NCI-H524 (cell line): ENCODE data around the gene DERL3.

Experiments
- DNase-seq, 2 experiments: peaks; one replicate each; lab custom pipeline; 2025; lab: John Stamatoyannopoulos, UW

The DERL3 gene

DNA sequence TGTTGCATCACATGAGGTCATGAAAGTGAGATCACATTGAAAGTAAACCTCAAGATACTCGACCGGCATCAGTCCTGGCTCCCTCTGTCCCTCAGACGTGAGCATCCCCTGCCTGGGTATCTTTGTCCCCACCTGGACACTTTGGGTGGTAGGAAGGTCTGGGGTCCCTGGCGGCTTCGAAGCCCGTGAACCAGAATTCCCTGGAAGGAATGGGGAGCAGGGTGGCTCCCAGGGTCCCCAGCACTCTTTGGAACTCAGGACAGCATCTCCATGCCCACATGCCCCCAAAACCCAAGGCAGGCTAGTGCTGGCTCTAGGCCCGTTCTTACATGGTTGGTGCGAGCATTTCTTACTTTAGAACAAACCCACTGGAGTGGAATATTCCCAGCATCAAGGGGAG is 7.5 kb downstream of the DERL3 start:
- no peak for DNase-seq

- no peak for DNase-seq
Measured at GRCh38 chr22:23829845-23830372, 8.9 kb downstream of the DERL3 start.

DNA sequence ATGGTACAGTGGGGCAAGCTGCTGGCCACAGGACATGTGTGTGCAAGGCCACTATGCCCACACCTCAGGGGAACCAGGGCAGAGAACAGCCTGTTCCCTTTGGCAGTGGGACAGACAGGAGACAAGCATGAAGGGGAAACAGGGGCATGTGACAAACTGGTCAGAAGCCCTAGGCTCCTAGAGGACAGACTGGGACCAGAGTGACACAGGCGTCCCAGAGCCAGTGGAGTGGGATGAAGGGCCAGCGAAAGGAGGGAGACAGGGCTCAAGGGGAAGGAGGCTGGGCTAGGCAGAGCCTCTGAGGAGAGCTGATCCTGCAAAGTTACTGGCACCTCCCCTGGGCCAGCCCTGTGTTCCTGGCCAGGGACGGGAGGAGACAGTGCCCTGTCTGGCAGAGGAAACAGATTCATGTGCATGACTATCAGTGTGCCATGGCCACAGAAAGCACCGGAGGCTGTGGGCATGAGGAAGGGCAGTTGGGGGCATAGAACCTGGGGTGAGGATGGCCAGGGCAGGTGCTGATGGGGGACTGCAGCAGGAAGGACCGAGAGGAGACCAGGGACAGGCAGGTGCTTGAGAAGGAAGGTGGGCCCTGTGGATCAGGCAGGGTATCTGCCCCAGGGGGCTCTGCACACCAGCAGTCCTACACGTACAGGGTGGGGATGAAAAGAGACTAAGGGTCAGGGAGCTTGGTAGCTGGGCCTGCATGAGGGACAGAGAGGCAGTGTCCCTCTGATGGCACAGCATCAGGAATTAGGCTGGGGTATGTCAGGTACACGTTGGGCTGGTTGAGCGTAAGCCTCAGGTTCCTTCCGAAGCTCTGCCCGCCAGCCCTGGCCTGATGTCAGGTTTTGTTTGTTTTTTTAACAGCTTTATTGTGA is 9.8 kb downstream of the DERL3 start:
- no peak for DNase-seq

DNA sequence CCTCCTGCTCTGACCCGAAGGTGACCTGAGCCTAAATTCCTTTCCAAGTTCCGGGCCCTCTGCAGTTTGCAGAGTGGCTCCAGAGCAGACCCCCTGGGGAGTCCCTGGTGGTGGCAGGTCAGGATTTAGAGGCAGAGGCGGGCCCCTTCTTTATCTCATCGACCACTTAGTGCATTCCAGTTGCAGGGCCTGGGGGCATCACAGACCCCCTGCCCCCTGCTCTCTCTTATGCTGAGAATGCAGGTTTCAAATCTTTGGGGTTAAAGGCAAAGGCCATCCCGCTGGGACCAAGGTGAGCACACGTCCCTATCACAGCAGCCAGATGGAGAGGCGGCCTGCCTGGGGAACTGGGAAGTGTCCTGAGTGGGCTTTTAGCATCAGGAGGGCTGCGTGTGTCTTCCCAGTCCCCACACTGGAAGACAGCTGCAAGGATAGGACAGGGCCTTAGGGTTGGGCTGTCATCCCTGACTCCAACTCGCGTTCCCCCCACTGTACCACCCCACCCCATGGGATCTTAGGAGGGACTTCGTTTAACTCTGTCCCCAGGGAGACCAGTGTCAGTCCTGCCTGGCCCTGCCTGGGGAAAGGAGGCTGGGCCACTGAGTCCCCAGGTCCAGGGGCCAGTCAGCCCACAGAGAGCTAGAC is 11.3 kb downstream of the DERL3 start:
- no peak for DNase-seq

DNA sequence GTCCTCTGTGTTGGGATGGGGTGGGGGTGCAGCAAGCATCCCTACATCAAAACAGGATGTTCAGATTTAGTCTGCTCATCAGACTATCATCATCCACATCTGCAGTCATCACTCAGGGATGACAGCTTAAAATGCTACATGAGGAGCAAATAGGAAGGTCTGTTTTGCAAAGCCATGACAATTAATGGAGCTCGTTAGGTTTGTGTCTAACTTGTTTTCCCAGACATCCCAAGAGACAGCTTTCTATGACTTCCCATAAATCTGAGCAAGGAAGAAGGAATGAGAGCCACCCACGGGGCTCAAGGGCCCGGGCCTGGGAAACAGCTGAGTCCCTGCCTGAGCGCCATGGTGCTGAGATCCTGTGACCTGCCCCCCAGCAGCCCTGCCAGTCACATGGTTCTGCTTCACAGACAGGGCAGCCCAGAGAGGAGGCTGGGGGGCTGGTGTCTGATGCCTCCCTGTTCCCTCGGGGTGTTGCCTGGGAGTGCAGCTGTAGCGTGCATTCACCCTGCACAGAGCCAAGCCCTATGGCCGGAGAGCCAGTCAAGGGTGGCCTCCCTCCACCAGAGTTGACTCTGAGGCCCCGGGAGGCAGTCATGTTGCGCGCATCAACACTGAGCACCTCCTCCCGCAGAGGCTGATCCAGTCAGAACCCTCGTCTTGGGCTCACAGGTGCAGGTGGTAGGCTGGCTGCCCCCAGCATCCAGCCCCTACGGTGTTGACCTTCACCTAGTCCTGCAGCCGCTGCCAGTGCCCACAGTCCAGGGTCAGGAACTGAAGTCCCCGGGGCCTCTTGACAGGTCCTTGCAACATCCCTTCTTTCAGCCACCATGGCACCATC is 12.1 kb downstream of the DERL3 start:
- DNase-seq, result no peak

DNA sequence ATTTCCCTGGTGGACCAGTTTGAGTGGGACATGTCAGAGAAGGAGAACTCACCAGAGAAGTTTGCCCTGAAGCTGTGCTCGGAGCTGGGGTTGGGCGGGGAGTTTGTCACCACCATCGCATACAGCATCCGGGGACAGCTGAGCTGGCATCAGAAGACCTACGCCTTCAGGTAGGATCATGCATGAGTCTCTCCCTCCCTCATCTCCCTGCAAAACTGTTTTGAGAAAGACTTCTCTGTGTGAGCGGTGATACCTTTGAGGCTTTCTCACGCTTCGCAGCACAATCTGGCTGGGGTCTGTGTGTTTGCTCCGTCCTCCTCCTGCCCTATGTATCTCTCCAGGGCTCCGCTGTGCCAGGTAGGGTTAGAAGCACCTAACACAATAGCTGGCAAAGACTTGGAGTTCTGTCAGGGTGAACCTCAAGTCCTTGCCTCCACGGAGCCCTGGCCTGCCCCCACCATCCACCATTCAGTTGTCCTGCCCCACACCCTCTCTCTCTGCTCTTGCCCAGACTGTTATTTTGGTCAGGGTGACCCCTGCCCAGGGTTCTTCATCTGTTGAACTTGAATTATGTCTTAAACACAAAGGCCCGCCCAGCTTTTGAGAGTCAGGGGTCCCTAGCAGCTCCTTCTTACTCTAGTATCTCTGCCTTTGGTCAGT is 13.4 kb downstream of the DERL3 start:
- no peak for DNase-seq

DNA sequence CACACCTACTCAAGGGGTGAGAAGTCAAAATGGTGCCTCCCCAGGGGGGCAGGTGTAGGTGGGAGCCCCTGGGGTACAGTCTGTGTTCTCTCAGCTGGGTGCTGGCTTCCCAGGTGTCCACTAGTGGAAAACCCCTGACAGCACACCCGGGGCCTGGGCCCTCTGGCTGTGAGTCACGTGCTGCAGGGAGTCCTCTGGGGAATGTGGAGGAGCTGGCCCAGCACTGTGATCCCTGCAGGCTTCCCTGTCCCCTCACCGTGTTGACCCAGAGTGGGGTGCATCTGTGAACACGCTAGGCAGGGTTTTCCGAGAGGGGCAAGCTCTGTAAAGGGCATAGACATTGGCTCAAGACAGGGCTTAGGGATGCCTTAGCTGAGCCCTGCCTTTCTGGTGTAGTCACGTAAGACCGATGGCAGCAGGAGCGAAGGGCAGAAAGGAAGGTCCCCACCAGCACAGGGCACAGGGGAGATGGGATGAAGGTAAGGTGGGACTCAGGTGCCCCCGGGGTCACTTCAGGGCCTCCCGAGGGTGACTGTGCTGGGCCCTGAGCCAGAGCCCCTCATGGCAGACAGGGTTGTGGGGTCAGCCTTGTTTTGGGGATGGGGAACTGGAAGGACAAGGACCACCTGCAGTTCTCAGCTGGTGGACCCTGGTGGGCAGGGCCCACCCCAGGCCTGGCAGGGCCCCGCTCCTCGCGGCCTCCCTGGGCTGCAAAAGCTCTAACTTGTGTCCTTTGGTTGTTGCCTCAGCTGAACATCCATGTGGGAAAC is 14.1 kb downstream of the DERL3 start:
- DNase-seq, result no peak

DNA sequence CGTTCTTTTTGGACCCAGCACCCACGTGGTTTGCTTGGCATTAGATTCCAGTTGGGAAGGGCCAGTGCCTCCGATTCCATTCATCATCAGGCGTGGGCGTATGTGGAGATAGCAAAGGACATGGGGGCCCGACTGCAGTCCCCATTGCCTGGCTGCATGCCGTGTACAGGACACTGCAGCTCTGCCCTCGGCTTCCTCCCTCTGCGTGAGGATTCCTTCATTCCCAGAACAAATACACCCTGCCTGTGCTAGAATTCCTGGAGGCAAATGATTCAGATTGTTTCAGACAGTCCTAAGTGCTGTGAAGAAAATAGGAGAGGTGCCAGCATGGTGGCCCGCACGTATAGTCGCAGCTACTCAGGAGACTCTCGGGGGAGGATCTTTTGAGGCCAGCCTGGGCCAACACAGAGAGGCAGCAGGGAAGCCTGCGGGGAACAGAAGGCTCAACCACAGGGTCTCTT is 15.4 kb downstream of the DERL3 start:
- no peak for DNase-seq

DNA sequence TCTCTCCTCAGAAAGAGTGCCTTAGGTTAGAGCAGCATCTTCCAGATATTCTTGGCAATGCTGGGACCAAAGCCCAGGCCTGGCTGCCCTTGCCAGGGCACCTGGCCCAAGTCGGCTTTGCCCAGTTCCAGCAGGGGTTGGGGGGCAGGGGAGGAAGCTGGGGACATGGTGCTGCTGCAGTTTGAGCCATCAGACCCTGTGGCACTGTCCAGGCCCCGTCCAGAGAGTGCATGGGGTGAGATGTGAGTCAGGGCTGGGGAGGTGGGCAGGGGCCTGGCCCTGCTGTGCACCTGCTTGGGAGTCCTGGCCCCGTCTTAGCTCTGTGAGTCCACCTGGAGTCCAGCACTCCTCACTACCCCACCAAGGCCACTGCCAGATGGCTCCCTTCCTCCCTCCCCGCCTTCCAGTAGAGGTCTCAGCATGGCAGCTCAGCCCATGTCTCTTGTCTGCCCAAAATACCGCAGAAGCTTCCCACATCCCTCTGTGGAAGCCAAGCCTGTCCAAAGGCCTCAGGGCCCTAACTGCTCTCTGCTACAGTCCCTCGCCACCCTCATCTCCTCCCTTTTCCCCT is 16.6 kb downstream of the DERL3 start:
- no peak for DNase-seq

DNA sequence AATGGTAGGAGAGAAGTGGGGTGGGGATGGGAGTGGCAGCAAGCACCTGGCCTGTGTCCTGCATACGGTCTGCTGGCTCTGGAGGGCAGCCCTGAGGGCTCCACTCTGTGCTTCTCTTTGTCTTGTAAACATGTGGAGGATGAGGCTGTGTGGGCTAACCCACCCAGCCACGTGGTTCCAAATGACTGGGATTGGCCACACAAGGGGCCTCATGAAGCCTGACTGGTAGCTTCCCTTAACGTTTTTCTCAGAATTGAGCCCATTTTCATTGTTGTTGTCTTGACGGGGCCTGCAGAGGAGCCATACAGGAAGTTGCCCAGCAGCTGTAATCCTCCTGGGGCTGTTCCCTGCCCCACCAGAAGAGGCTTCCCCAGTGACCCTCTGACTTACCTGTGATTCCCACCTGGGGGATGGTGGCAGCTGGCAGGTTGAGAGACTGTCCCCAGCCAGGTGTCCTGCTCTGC is 18.0 kb downstream of the DERL3 start:
- DNase-seq, result no peak

DNA sequence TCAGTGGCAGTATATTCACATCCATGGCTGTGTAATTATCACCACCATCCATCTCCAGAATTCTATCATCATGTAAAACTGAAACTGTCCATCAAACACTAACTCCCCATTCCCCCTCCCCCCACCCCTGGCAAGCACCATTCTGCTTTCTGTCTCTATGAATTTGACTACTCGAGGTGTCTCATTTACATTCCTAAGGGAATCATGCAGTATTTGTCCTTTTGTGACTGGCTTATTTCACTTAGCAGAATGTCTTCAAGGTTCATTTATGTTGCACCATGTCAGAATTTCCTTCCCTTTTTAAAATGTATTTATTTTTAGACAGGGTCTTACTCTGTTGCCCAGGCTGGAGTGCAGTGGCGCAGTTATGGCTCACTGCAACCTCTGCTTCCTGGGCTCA is 20.3 kb downstream of the DERL3 start:
- DNase-seq, result no peak

- DNase-seq, result no peak
Measured at GRCh38 chr22:23817146-23817545, 21.7 kb downstream of the DERL3 start.

- peak in 1 of 2 experiments; percentile 19 for DNase-seq
Measured at GRCh38 chr22:23816156-23816976, 22.4 kb downstream of the DERL3 start.

DNA sequence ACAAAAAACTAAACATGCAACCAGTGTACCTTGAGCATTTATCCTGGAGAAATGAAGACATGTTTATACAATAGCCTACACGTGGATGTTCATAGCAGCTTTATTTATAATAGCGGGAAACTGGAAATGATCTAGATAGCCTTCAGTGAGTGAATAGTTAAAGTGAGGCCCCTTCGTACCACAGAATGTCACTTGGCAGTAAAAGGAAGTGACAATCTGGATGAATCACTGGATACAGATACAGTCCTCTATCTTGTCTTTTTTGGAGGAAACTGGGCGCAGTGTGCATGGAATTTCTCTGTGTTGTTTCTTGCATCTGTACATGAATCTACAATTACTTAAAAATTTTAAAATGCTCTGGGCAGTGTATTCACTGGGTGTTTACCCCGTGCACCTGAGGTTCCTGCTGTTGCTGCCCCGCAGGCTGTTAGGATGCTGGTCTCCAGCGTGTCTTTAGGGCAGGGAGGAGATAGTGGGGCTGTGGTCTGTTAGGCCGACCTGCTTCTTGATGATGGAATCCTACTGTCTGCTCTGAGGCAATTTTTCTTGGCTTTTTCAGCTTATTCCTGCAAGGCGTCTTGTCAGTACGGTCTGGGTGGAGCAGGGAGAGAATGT is 23.2 kb downstream of the DERL3 start:
- DNase-seq, result no peak

GRCh38 chr22:23812378-23812777 is 26.4 kb downstream of the DERL3 start:
- no peak for DNase-seq

DNA sequence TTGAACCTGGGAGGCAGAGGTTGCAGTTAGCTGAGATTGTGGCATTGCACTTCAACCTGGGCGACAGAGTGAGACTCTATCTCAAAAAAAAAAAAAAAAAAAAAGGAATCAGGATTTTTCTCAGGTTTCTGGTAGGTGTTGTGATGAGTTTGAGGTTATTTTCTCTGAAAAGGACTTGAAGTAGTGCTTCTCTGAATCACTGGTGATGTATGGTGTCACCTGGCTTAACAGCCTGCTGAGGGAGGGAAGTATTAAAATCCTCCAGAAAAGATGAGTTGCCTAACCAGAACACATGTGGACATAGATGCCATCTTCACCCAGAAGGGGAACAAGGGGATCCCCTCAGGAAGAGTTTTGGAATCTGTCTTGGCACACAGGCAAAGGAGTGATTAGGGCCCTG is 32.0 kb downstream of the DERL3 start:
- DNase-seq, result no peak

- no peak for DNase-seq
Measured at GRCh38 chr22:23804781-23805291, 34.0 kb downstream of the DERL3 start.

- no peak for DNase-seq
Measured at GRCh38 chr22:23803001-23803819, 35.6 kb downstream of the DERL3 start.
